ENCODE measurements around the gene NXT1. TPM values are rescaled to one million over a fixed set of nuclear protein-coding genes. Genes with fewer than 3 reads are reported as not detected.

The NXT1 gene
- total and polyA plus RNA-seq, 10 of the 15 experiments (the other 5 are each of a cell fraction or from before 2014, with no cell fraction given): 10.2 to 66.7 (median 44.0) TPM

- TF ChIP-seq ZBTB40 (IDR thresholded peaks at IDR 0.05; ENCODE audit: borderline replicate concordance) (no peak), KAT2A (conservative IDR thresholded peaks at IDR 0.05; ENCODE audit: control insufficient read depth, low read depth, low read length) (no peak), EP300 (IDR thresholded peaks at IDR 0.05; ENCODE audit: borderline replicate concordance in 1 of 2, control insufficient read depth in 1 of 2, low read depth in 2 of 2, low read length in 2 of 2) (no peak), POLR2AphosphoS2 (IDR thresholded peaks at IDR 0.05; ENCODE audit: low read depth, low read length) (no peak), RCOR1 (conservative IDR thresholded peaks at IDR 0.05; ENCODE audit: low read depth, low read length) (no peak), ZNF24 (IDR thresholded peaks at IDR 0.05) (no peak), MYB (IDR thresholded peaks at IDR 0.05; ENCODE audit: borderline replicate concordance, low read depth, low read length) (no peak), FOS (IDR thresholded peaks at IDR 0.05; ENCODE audit: borderline replicate concordance, extremely low read depth, insufficient read length) (no peak), MLLT1 (IDR thresholded peaks at IDR 0.05) (0 out of 2 replicates have a peak, but pooled peaks have one; percentile 49), CHD2 (IDR thresholded peaks at IDR 0.05; ENCODE audit: borderline replicate concordance, low read depth, low read length) (no peak), BCL11A (IDR thresholded peaks at IDR 0.05; ENCODE audit: low read depth, low read length) (no peak), CUX1 (IDR thresholded peaks at IDR 0.05; ENCODE audit: insufficient replicate concordance, low read depth, low read length) (no peak), ETV6 (conservative IDR thresholded peaks at IDR 0.05 in 1 of 2, IDR thresholded peaks at IDR 0.05 in 1 of 2; ENCODE audit: borderline replicate concordance in 1 of 2, low read depth in 1 of 2) (no peak), IKZF1 (conservative IDR thresholded peaks at IDR 0.05) (no peak), HDAC6 (IDR thresholded peaks at IDR 0.05; ENCODE audit: unreplicated experiment) (no peak)
Observed at GRCh38 chr20:23350904-23351838, 580 bp downstream of the NXT1 start (continued).

Measured in GM12878 (cell line).